Dedifferentiated amniotic fluid mesenchymal stem cell (primary cell): ENCODE measurements around the gene MSH6.

Experiments used
- DNase-seq: peaks from one replicate; pipeline ENCODE4 v3.0.0-alpha.2; 2016; ENCODE audit errors: extremely low spot score

MSH6 gene

GRCh38 chr2:47783486-47784351 is 774 bp downstream of the MSH6 start:
- DNase-seq, result peak; percentile 22

DNA sequence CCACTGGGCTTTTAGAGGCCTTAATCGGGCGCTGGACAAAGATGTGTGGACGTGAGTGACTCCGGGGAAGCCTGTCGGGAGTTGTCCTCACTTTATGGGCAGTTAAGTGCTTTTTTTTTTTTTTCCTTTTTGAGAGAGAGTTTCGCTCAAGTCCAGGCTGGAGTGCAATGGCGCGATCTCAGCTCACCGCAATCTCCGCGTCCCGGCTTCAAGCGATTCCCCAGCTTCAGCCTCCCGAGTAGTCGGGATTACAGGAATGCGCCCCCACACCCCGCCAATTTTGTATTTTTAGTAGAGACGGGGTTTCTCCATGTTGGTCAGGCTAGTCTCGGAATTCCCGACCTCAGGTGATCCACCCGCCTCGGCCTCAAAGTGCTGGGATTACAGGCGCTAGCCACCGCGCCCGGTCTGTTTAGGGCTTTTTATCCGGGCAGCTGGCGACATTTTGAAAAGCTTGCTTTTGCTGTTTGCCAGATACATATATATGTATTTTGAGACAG is 1.5 kb downstream of the MSH6 start:
- peak; percentile 24 for DNase-seq

DNA sequence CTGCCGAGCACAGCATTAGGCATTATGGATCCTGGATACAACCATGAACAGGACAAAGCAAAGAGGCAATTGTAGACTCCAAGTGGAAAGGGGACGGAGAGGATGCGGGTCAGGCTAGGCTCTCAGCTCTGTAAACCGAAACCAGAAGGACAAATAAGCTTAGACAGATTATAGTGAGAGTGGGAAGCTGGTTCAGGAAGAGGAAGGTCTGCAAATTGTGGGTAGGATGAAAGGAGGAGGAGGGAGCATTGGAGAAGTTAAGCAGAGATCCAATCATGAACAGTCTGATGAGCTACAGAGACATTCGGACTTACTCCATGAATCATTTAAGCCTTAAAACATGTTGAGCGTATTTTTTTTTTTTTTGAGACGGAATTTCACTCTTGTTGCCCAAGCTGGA is 3.0 kb downstream of the MSH6 start:
- no peak for DNase-seq

DNA sequence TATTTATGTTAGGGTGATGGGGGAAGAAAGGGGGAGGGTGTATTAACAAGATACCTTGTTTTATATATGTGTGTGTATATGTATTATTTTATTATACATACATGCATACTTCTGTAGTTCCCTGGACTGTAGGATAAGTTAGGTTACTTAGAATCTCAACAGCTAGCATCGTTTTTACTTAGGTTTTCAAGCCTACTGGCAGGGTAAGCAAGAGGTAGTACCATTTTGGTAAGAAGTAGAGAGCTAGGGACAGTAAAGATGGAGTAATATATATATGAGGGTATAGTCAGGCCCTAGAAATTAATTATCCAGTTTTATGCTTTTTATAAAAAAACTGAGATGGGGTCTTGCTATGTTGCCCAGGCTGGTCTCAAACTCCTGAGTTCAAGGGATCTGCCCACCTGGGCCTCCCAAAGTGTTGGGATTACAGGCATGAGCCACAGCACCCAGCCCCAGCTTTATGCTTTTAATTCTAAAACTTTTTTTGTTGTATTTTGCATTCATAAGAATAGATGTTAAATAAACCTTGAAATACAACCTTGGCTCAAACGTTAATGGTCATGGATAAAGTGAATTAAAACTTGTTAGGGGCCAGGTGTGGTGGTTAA is 13.2 kb downstream of the MSH6 start:
- DNase-seq, result no peak

DNA sequence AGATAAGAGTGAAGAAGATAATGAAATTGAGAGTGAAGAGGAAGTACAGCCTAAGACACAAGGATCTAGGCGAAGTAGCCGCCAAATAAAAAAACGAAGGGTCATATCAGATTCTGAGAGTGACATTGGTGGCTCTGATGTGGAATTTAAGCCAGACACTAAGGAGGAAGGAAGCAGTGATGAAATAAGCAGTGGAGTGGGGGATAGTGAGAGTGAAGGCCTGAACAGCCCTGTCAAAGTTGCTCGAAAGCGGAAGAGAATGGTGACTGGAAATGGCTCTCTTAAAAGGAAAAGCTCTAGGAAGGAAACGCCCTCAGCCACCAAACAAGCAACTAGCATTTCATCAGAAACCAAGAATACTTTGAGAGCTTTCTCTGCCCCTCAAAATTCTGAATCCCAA is 15.7 kb downstream of the MSH6 start:
- no peak for DNase-seq

GRCh38 chr2:47799031-47799609 is 16.2 kb downstream of the MSH6 start:
- DNase-seq, result no peak

GRCh38 chr2:47801118-47801517 is 18.2 kb downstream of the MSH6 start:
- no peak for DNase-seq

DNA sequence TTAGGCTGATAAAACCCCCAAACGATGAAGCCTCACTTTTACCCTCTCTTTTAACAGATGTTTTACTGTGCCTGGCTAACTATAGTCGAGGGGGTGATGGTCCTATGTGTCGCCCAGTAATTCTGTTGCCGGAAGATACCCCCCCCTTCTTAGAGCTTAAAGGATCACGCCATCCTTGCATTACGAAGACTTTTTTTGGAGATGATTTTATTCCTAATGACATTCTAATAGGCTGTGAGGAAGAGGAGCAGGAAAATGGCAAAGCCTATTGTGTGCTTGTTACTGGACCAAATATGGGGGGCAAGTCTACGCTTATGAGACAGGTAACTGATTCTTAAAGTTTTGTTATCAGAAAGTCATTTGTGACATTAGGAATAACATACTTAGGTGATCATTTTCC is 20.4 kb downstream of the MSH6 start:
- no peak for DNase-seq

DNA sequence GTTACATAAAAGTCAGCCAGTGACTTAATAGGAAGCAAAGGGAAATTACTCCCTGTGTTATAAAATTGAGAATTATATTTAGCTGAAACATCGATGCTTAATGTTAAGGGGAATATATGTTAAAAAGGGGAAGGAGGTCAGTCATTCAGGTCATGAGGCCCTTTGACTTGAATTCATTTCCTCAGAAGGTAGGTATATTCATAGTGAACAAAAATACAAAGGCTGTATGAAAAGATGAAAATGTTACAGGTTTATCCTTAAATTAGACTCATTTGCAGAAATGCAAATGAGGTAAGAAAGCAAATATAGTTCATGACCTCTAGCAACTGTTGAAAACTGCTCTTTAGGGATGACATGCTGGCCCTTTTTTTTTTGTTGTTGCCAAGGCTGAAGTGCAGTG is 20.8 kb downstream of the MSH6 start:
- no peak for DNase-seq

- no peak for DNase-seq
Observed at GRCh38 chr2:47805850-47806249, 22.9 kb downstream of the MSH6 start.

DNA sequence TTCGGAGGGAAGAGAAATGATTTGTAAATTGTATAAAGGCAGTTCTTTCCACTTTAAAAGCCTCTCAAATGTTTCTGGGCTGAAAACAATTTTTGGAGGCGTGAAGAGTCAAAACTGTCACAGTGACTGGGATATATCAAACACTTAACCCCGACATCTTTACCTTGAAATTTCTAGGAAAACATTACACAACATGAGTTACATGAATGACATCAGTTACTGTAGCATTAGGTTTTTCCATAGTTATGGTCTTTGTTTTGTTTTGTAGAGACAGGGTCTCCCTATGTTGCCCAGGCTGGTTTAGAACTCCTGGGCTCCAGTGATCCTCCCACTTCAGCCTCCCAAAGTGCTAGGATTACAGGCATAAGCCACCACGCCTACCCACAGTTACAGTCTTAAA is 25.7 kb downstream of the MSH6 start:
- no peak for DNase-seq

DNA sequence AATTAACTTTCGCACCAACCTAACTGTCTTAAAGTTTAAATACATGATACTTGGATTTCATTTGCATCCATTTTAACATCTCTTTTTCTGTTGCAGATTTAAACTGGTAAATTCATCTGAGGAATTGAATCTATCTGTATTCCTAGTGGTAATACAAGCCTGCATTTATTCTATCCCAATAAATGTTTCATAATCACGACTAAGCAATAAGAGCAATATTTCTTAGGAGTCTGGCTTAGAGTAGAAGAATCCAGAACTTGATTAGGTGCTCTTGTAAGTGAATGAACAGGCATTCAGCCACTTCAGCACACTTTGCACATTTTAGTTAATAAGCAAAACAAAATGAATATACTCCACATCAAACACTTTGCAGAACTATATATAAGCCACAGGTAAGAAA is 27.0 kb downstream of the MSH6 start:
- DNase-seq, result no peak

DNA sequence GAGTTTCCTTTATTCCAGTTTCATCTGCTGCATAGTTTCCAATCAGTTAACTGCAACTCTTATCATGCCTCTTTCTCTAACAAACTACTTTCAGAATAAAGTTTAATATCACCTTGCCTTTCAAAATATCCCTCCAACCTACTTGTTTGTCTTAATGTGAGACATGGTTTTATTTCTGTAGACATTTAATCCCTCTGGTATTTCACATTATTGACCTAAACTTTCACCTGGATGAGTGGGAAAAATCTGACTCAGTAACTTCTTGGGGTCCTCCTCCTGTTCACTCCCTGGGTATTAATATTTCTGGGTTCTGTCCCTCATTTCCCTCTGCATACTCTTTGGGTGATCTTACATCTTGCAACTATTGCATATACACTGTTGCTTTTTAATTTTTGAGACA is 27.9 kb downstream of the MSH6 start:
- no peak for DNase-seq

GRCh38 chr2:47811668-47812067 is 28.7 kb downstream of the MSH6 start:
- DNase-seq, result no peak

GRCh38 chr2:47815764-47816163 is 32.8 kb downstream of the MSH6 start:
- no peak for DNase-seq

- no peak for DNase-seq
Observed at GRCh38 chr2:47818777-47819176, 35.8 kb downstream of the MSH6 start.

- DNase-seq, result no peak
Observed at GRCh38 chr2:47819834-47820233, 36.9 kb downstream of the MSH6 start.

GRCh38 chr2:47822518-47822917 is 39.6 kb downstream of the MSH6 start:
- DNase-seq, result no peak

DNA sequence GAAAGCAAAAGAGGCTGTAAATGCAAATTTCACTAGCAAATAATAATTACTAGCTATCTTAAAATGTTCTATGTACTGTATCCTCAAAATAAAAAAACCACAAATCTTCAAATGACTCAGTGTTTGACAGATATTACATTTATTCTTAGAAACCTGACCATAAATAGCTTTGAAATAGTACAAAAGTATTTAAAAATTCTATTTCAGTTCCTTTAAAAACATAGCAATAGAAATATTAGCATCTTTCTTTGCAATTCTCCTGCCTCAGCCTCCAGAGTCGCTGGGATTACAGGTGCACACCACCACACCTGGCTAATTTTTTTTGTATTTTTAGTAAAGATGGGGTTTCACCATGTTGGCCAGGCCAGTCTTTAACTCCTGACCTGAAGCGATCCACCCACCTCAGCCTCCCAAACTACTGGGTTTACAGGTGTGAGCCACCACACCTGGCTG is 50.6 kb downstream of the MSH6 start:
- DNase-seq, result no peak

DNA sequence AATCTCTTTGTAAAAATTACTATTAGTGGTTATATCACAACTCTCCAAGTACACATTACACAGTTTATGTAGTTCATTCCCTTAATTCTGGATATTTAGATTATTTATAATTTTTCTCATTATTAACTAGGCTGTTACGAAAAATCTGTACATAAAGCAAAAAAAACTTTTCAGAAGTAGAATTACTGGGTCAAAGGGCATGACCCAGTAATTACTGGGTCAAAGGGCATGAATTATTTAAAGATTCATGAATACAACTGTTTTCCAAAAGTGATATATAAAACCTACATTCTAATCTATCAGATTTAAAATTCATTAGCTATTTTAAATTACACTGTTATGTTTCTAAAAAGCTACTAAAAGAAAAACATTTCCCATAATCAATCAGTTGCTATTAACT is 55.3 kb downstream of the MSH6 start:
- no peak for DNase-seq

GRCh38 chr2:47838686-47839085 is 55.7 kb downstream of the MSH6 start:
- no peak for DNase-seq

GRCh38 chr2:47842846-47843245 is 59.9 kb downstream of the MSH6 start:
- DNase-seq, result no peak

GRCh38 chr2:47843407-47843806 is 60.5 kb downstream of the MSH6 start:
- DNase-seq, result no peak
